DMS53 treated with DMSO at 0.1 percent for 48 hours (cell line): ENCODE results near the gene ROBO2.

Experiments
- DNase-seq: peaks from one replicate; lab custom pipeline; 2025; ENCODE audit not compliant: unreplicated experiment; lab: John Stamatoyannopoulos, UW

Gene ROBO2

DNA sequence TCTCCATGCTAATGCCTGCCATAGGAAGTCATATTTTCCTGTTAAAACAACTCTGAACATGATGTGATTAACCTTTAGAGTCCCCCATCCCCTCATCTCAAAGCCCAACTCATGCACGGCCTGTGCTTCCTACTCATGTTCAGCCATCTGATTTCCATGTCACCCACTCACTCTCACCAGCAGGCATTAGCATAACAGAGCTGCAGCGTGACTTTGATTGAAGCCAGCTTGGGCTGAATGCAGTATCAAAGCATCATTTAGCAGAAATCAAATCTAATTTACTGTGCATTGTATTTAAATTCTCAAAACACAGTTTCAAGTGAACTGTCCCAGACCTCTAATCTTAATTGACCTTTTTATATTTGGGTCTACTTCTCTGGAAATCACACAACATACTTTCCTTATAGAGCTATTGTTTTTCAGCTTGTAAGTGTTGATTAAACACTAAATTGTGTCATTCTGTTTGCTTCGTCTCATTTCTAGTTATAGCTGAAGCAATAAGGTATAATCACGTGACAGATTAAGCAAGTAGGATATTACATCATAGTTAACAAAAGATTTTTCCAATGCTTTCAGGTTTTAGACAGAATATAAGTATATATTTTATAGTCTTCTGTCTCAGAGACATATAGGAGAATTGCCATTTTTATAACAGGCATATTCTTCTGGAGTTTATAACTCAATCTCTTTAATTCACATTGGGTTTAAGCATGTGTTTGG is 501.5 kb downstream of the ROBO2 start:
- DNase-seq: no peak

DNA sequence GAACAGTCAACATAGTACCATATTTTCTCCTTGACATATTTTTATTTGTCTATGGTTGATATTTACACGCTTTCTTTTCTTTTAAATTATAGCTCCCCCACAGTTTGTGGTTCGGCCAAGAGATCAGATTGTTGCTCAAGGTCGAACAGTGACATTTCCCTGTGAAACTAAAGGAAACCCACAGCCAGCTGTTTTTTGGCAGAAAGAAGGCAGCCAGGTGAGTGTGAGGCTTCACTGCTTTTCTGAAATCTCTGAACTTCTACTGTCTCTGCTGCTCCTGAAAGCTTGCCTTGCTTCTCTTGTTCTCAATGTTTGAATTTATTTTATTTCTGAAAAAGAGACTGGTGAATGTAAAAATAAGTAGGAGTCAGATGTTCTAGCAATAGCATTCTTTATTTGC is 506.3 kb downstream of the ROBO2 start:
- no peak for DNase-seq

GRCh38 chr3:77549034-77549433 is 509.1 kb downstream of the ROBO2 start:
- DNase-seq: no peak

DNA sequence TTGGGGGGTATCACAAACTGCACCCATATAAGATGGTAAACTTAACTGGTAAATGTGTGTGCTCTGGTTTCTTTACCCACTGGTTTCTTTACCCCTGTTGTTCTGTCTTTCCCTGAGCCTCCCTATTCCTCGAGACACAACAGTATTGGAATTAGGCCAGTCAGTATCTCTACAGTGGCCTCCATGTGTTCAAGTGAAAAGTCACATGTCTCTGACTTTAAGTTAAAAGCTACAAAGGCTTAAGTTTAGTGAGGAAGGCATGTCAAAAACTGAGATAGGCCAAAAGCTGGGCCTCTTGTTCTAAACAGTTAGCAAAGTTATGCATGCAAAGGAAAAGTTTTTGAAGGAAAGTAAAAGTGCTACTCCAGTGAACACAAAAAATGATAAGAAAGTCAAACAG is 513.3 kb downstream of the ROBO2 start:
- no peak for DNase-seq

DNA sequence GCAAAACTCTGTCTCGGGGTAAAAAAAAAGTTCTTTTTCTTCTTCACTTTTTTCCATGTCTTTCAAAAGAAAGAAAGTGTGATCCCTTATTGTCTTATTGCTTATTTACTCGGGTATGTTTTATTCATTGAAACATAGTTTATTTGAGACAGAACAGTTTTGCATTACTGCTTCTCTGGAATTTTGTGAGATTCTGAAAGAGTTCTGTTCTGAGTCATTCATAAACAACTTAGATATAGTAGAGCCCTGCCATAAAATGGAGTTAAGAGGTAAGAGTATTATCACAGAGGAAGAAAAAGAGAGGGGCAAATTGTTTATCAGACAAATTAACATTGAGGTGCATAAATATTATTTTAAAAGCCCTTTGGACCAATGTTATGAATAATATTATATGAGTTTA is 522.2 kb downstream of the ROBO2 start:
- no peak for DNase-seq

- DNase-seq: no peak
These were observed 523.1 kb downstream of the ROBO2 start for GRCh38 chr3:77563012-77563411.

GRCh38 chr3:77566055-77566454 is 526.2 kb downstream of the ROBO2 start:
- no peak for DNase-seq

GRCh38 chr3:77571971-77572715 is 532.2 kb downstream of the ROBO2 start:
- no peak for DNase-seq

DNA sequence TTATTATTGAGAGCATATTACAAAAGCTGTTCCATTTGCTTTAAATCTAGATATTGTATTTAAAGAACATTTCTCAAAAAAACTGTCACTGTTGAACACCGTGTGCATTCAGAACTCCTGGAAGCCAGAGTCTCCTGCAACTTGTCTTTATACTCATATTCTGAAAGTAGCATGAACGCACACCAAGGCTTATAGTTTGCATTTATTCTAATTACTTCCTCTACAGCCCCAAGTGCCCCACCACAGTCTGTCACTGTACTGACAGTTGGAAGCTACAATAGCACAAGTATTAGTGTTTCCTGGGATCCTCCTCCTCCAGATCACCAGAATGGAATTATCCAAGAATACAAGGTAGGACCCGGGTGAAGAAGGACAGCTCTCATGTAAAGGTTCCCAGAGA is 537.4 kb downstream of the ROBO2 start:
- no peak for DNase-seq

- no peak for DNase-seq
These were observed 546.3 kb downstream of the ROBO2 start for GRCh38 chr3:77586216-77586615.

DNA sequence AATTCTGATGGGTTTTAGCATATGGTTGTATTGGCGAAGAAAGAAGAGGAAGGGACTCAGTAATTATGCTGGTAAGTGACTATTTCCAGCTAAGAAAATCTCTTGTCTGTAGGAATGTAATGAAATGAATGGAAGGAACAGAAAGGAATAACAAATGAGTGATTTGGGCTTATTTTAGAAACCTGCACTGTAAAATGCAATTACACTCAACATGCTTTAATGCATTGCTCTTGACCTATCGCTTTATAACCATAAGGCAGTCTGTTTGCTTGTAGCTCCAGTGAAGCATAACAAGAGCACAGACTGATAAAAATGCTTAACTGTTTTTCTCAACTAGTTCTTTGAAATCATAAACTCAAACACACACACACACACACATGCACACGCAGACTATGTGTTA is 549.0 kb downstream of the ROBO2 start:
- no peak for DNase-seq

DNA sequence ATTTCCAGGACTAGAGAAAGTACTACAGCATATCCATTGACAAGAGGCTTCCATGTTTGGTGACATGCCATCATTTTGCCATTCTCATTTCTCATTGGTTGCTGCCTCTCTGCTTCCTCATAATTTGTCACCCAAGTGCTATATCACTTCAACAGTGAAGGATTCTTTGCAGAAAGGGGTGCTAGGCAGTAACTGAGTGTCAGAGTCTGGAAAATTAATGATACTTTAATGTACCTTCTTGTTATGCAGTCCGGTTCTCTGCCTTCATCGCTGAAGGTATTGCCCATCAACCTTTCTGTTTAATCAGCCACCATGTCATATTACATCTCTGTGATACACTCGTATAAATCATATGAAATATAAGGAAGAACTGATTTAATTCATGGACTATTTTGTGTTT is 550.3 kb downstream of the ROBO2 start:
- DNase-seq: no peak

- no peak for DNase-seq
These were observed 555.5 kb downstream of the ROBO2 start for GRCh38 chr3:77595371-77595870.

DNA sequence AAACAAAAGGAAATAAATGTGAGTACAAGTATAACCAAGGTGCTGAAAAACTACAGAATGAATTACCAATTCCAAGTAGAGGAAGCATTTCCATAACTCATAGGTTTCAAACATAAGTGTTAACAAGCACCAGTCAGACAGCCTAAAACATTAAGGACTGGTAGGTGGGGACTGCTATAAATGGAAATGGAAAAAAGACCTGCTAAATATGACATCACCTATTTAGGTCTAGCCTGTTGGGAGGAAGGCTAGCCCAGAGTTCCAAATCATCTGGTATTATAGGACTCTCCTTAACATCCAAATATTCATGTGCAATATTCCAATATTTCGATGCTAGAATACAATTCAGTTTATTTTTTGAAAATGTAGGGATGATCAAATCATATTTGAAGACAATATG is 560.0 kb downstream of the ROBO2 start:
- no peak for DNase-seq

DNA sequence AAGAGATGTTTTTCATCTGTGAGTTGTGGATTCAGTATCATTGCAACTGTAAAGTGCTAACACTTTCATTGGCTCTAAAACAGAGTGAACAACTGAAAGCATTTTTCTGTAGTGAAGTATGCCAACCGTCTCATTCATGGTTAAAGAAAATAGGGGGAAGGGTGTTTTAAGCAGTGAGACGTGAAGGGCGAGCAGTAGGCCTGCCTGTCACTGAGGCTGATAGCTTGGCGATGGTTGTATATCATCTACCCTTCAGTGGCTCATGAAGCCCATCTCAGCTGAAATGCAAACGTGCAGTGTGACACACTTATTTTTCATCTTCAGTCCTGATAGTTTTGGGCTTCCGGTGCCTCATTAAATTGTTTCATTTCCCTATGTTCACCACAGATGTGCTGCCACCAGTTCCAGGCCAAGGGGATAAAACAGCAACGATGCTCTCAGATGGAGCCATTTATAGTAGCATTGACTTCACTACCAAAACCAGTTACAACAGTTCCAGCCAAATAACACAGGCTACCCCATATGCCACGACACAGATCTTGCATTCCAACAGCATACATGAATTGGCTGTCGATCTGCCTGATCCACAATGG is 562.0 kb downstream of the ROBO2 start:
- DNase-seq: no peak

DNA sequence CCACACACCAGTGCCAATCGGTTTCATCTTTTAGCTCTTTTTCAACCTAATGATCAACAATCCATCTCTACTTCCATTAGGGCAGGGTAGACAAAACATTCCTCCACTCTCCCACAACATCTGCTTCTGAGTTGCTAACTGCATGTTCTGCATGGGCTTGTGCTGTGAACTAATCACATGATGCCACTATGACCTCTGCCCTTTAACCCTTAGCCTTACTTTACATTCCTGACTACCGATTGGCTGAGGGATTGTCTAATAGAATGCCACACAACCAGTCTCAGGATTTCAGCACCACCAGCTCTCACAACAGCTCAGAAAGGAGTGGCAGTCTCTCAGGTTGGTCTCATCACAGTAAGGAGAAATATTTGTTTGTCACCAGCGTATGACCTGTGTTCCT is 562.8 kb downstream of the ROBO2 start:
- DNase-seq: no peak

DNA sequence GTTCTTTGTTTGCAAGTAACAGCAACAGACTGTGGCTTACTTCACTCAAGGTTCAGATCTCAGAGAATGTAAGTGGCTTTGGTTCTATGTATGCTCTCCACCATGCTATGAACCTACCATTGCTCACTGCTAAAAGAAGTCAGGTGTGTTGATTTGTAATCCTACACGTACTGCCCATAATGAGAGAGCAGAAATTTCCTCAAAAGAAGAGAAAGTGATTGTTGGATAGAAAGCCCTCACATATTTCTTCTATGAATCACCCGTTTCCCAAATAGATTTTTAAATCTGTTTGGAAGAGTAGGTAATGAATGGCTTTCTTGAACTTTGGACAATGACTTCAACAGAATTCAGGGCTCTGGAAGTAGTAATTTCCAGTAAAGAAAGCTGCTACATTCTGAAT is 565.4 kb downstream of the ROBO2 start:
- no peak for DNase-seq

DNA sequence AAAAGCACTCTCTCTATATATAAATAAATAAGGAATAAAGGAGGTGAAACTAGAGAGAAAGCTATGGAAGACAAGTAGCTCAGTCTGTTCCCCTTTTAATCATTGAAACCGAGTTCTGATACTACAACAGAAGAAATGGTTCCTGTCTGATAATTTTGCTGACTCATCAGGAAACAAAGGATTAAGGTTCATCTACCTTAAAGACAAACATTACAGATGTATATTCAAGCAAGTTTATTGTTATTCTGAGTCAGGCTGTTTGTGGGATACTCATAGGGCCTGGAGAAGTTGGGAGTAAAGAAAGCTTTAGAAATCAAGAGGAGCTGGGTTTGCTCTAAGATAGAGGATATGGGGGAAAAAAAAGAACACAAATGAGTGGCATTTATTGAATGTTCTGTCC is 566.0 kb downstream of the ROBO2 start:
- no peak for DNase-seq

- DNase-seq: no peak
These were observed 566.5 kb downstream of the ROBO2 start for GRCh38 chr3:77606372-77606771.

DNA sequence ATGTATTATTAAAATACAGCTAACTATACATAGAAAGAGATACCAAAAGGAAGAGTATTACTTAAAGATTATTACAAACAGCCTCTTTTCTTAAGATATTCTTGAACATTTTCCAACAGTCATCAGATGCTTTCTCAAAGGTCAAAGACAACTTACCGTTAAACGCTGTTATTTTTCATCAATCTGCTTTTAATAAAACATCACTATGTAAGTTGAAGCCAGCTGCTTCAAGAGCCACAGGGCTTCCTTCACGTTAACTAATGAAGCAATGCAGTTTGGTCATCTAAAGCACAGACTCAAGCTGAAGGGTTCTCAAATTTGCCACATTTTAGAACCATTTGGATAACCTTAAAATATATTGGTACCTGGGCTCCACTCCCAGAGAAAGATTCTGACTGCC is 578.8 kb downstream of the ROBO2 start:
- no peak for DNase-seq

GRCh38 chr3:77620009-77620408 is 580.1 kb downstream of the ROBO2 start:
- no peak for DNase-seq

DNA sequence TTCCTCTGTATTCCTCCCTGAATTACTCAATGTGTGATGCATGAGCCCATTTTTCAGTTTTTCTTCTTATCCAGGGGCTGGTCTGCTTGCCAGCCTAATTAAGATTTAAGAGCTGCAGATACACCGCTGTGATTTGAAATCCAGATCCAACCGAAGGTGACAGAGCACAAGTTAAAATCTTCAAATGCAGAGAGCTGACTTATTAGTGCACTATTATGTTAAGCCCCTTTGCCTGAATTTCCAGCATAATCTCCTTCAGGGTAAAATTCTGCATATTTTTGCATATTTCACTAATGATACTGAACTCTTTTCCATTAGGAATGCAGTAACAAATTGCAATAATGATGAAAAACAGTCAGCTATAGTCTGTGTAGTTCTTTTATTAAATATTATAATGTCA is 583.6 kb downstream of the ROBO2 start:
- DNase-seq: no peak
